ENCODE results near the gene ORMDL2. TPM values are rescaled to one million over a fixed set of nuclear protein-coding genes. Genes with fewer than 3 reads are reported as not detected.

The ORMDL2 gene, protein sequence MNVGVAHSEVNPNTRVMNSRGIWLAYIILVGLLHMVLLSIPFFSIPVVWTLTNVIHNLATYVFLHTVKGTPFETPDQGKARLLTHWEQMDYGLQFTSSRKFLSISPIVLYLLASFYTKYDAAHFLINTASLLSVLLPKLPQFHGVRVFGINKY
- 19.3 TPM for total RNA-seq

DNA sequence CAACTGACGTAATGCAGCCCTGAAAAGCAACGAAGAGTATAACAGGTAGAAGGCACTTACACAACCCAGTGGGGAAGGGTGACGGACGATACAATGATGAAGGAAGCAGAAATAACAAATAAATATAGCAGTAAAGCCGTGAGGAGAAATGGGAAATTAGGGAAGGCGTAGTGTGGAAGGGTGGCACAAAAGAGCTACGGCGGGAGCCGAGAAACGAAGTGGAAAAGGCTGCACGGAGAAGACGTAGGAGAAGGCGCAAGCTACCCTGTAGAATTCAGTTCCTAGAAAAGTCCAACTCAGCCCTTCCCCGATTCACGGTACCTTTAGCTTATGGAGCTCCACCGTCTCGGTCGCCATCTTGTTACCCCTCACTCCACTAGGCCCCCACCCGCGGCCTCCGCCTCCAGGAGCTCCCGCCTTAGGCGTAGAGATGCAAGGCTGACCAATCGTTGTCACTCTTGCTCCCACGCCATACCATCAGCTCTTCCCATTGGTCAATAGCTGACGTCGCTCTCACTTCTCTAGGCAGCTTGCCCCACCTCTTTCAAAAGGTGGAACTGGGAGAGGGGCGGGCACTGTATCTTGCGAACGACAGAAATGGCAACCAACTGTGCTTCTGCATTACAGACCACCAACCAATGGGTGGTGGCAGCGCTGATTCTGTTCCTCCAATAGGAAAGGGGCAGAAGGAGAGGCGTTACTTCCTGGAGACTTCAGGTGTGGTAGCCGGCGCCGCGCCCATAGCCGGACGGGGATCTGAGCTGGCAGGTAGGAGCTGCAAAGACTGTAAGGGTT, at the start of gene ORMDL2, which contains the start of gene SARNP:
Gene ORMDL2 (plus strand): TSS at position 697 of the 795 bp plus-strand sequence. CDS start 959 bp downstream, outside the sequence.
Gene SARNP (minus strand): TSS at position 380 of the 795 bp plus-strand sequence. CDS start 23 bp downstream, at position 357.

DNA sequence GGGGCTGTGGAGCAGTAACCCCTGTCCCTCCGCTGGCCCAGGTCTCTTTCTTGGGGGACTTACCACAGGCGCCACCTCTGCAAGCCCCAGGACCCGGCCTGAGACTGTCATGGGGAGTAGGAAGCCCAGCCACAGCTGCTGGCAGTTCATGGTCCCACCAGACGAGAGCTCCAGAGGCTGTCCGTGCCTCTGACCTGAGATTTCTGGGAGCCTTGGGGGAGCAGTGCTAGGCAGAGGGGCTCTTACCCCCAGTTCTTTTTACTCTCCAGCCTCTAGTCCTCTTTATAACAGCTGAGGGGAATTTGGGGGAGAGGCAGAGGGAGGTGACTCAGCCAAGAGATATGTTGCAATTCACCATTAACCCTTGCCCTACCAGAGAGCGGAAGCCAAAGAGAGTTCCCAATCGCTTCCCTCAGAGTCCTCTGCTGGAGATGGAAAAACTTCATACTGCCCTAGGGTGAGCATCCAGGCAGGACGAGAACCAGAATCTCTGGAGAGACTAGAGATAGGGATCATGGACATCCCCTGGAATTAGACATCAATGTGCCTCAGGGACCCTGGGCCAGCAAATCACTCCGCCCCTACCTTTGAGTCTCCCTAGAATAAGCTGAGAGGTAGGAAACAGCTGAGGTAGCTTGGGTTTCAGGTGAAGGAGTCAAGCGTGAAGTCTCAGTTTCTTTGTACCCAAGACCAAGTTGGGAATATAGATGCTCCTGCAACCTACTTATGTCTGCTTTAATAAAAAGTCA, 25.0 kb downstream of the ORMDL2 start, which contains the start of gene MMP19:
Gene MMP19 (minus strand): TSS at position 256 of the 749 bp plus-strand sequence. CDS start 106 bp downstream, at position 150.

Other genes starting within 250 kb of the ORMDL2 start
- gene OR2AP1, start 245.6 kb upstream of the ORMDL2 start, total RNA-seq = not detected
- not detected for gene OR10P1, start 181.1 kb upstream of the ORMDL2 start, total RNA-seq
- gene ITGA7, start 110.1 kb upstream of the ORMDL2 start, total RNA-seq = 79.3 TPM
- gene BLOC1S1, start 102.0 kb upstream of the ORMDL2 start, total RNA-seq = 71.4 TPM
- 19.6 TPM for gene RDH5, start 97.6 kb upstream of the ORMDL2 start, total RNA-seq
- gene CD63, start 89.0 kb upstream of the ORMDL2 start, total RNA-seq = 395 TPM
- gene GDF11, start 74.9 kb upstream of the ORMDL2 start, total RNA-seq = 11.4 TPM
- gene SARNP, start 317 bp upstream of the ORMDL2 start, total RNA-seq = 38.0 TPM
- gene DNAJC14, start 11.5 kb downstream of the ORMDL2 start, total RNA-seq = 37.1 TPM
- gene MMP19, start 24.9 kb downstream of the ORMDL2 start, total RNA-seq = 1.5 TPM
- 22.0 TPM for gene PYM1, start 109.9 kb downstream of the ORMDL2 start, total RNA-seq
- gene DGKA, start 113.1 kb downstream of the ORMDL2 start, total RNA-seq = 20.2 TPM
- gene PMEL, start 148.0 kb downstream of the ORMDL2 start, total RNA-seq = 3.2 TPM
- 37.2 TPM for gene CDK2, start 148.8 kb downstream of the ORMDL2 start, total RNA-seq
- gene RAB5B, start 156.0 kb downstream of the ORMDL2 start, total RNA-seq = 86.6 TPM
- gene SUOX, start 179.2 kb downstream of the ORMDL2 start, total RNA-seq = 30.5 TPM
- 6.0 TPM for gene IKZF4, start 203.0 kb downstream of the ORMDL2 start, total RNA-seq
- 280 TPM for gene RPS26, start 223.9 kb downstream of the ORMDL2 start, total RNA-seq